ENCODE data around the gene SORCS2.

The SORCS2 gene

GRCh38 chr4:7659429-7660175 is 467.3 kb downstream of the SORCS2 start:
- TF ChIP-seq CTCF (conservative IDR thresholded peaks at IDR 0.05; ENCODE audit: low read depth, low read length) = no peak
- no peak for DNase-seq (ENCODE audit: low read depth)

GRCh38 chr4:7660176-7661039 is 468.1 kb downstream of the SORCS2 start:
- no peak overlapping the region for H3K4me3 ChIP-seq (ENCODE audit: low read depth, low read length)
- TF ChIP-seq CTCF (conservative IDR thresholded peaks at IDR 0.05; ENCODE audit: low read depth, low read length) = no peak
- DNase-seq (ENCODE audit: low read depth) = no peak

More at GRCh38 chr4:7659429-7660175, 467.3 kb downstream of the SORCS2 start:
- H3K4me3 ChIP-seq (ENCODE audit: low read depth, low read length) = no peak overlapping the region

GRCh38 chr4:7661066-7661748 is 468.9 kb downstream of the SORCS2 start:
- no peak for TF ChIP-seq CTCF (conservative IDR thresholded peaks at IDR 0.05; ENCODE audit: low read depth, low read length)
- H3K4me3 ChIP-seq (ENCODE audit: low read depth, low read length) = no peak overlapping the region

GRCh38 chr4:7661846-7662506 is 469.6 kb downstream of the SORCS2 start:
- no peak for TF ChIP-seq CTCF (conservative IDR thresholded peaks at IDR 0.05; ENCODE audit: low read depth, low read length)
- DNase-seq (ENCODE audit: low read depth) = no peak

More at GRCh38 chr4:7661066-7661748, 468.9 kb downstream of the SORCS2 start:
- no peak for DNase-seq (ENCODE audit: low read depth)

GRCh38 chr4:7662507-7662846 is 470.1 kb downstream of the SORCS2 start:
- TF ChIP-seq CTCF (conservative IDR thresholded peaks at IDR 0.05; ENCODE audit: low read depth, low read length) = no peak

More at GRCh38 chr4:7661846-7662506, 469.6 kb downstream of the SORCS2 start:
- H3K4me3 ChIP-seq (ENCODE audit: low read depth, low read length) = no peak overlapping the region

GRCh38 chr4:7663075-7663541 is 470.8 kb downstream of the SORCS2 start:
- no peak for DNase-seq (ENCODE audit: low read depth)
- no peak for TF ChIP-seq CTCF (conservative IDR thresholded peaks at IDR 0.05; ENCODE audit: low read depth, low read length)
- no peak overlapping the region for H3K4me3 ChIP-seq (ENCODE audit: low read depth, low read length)

More at GRCh38 chr4:7662507-7662846, 470.1 kb downstream of the SORCS2 start:
- no peak for DNase-seq (ENCODE audit: low read depth)
- no peak overlapping the region for H3K4me3 ChIP-seq (ENCODE audit: low read depth, low read length)

Measured in choroid plexus epithelial cell (primary cell).